AG09309 (cell line): ENCODE data around the gene RRM1.
"Not testable (repeated sequence)": the region's sequence is repeated elsewhere in the genome, so short reads cannot be mapped to it uniquely, and the experiment has no call there.

Experiments
- DNase-seq: peaks from one replicate; pipeline ENCODE4 v3.0.0-alpha.2; 2010; ENCODE audit warnings: low read depth
- H3K4me3 ChIP-seq: 2 replicates; pipeline ENCODE4 v1.5.1; 2011; ENCODE audit warnings: mild to moderate bottlenecking, low read depth, low read length, moderate library complexity; ENCODE audit not compliant: control insufficient read depth
- TF ChIP-seq, protein P1 (sequence below): IDR thresholded peaks from 2 replicates; pipeline ENCODE4 v1.5.1; 2011; ENCODE audit warnings: mild to moderate bottlenecking, low read depth, low read length, inconsistent platforms; ENCODE audit not compliant: insufficient read depth, control insufficient read depth; ENCODE audit errors: missing control alignments

The RRM1 gene

DNA sequence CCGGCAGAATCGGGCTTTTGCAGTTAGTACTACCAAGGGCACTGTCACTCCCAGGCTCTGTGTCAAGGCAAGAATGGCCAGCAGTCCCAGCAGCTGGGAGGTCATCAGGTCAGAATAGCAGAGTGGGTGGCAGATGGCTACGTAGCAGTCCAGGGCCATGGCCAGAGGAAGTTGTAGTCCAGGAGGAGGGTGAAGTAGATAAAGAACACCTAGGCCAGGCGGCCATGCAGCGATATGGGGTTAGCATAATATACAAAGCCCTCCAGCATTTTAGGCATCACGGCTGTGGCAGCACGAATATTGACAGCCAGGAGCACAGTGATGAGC, 52.1 kb downstream of the RRM1 start:
- TF ChIP-seq, protein P1, sequence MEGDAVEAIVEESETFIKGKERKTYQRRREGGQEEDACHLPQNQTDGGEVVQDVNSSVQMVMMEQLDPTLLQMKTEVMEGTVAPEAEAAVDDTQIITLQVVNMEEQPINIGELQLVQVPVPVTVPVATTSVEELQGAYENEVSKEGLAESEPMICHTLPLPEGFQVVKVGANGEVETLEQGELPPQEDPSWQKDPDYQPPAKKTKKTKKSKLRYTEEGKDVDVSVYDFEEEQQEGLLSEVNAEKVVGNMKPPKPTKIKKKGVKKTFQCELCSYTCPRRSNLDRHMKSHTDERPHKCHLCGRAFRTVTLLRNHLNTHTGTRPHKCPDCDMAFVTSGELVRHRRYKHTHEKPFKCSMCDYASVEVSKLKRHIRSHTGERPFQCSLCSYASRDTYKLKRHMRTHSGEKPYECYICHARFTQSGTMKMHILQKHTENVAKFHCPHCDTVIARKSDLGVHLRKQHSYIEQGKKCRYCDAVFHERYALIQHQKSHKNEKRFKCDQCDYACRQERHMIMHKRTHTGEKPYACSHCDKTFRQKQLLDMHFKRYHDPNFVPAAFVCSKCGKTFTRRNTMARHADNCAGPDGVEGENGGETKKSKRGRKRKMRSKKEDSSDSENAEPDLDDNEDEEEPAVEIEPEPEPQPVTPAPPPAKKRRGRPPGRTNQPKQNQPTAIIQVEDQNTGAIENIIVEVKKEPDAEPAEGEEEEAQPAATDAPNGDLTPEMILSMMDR, result no peak
- no peak overlapping the region for H3K4me3 ChIP-seq
- DNase-seq, result no peak

- TF ChIP-seq, protein P1, result no peak
- DNase-seq, result no peak
- H3K4me3 ChIP-seq, result no peak overlapping the region
Measured at GRCh38 chr11:4154503-4154902, 59.9 kb downstream of the RRM1 start.

- DNase-seq, result no peak
- TF ChIP-seq, protein P1, result no peak
Measured at GRCh38 chr11:4156571-4156970, 62.0 kb downstream of the RRM1 start.

DNA sequence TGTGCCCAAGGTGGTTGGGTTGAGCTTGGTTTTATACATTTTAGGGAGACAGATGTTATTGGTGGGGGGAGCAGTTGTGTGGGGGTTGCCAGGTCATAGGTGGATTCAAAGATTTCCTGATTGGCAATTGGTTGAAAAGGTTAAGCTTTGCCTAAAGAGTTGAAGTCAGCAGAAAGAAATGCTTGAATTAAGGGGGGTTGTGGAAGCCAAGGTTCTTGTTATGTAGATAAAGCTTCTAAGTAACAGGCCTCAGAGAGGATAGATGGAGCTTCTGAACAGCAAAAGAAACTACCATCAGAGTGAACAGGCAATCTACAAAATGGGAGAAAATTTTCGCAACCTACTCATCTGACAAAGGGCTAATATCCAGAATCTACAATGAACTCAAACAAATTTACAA, 64.2 kb downstream of the RRM1 start:
- not testable (repeated sequence) for H3K4me3 ChIP-seq, DNase-seq

More at GRCh38 chr11:4156571-4156970, 62.0 kb downstream of the RRM1 start:
- no peak overlapping the region for H3K4me3 ChIP-seq

DNA sequence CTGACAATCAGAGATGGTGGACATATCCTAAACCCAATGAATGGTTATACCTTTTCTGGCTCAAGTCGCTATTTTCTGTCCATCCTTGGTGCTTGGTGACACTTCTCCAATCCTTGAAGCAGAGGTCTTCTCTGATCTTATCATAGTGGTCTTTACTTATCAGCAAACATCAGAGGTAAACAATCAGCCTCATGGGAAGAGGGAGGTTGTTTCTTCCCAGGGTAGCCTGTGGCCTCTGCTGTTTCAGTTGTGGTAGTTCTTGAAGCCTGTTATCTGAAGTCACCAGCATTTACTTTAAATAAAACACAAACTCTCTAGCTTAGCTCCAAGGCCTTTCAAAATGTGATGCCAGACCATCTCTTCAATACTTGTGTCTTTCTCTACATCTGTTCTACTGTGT, 66.7 kb downstream of the RRM1 start:
- no peak overlapping the region for H3K4me3 ChIP-seq
- TF ChIP-seq, protein P1, result no peak
- DNase-seq, result no peak

GRCh38 chr11:4164884-4165590, 70.4 kb downstream of the RRM1 start:
- no peak overlapping the region for H3K4me3 ChIP-seq
- TF ChIP-seq, protein P1, result no peak
- DNase-seq, result no peak

GRCh38 chr11:4167292-4167691, 72.7 kb downstream of the RRM1 start:
- H3K4me3 ChIP-seq, result no peak overlapping the region
- TF ChIP-seq, protein P1, result no peak
- DNase-seq, result no peak
